Measurements from ENCODE around the gene LRRTM1.

The LRRTM1 gene

DNA sequence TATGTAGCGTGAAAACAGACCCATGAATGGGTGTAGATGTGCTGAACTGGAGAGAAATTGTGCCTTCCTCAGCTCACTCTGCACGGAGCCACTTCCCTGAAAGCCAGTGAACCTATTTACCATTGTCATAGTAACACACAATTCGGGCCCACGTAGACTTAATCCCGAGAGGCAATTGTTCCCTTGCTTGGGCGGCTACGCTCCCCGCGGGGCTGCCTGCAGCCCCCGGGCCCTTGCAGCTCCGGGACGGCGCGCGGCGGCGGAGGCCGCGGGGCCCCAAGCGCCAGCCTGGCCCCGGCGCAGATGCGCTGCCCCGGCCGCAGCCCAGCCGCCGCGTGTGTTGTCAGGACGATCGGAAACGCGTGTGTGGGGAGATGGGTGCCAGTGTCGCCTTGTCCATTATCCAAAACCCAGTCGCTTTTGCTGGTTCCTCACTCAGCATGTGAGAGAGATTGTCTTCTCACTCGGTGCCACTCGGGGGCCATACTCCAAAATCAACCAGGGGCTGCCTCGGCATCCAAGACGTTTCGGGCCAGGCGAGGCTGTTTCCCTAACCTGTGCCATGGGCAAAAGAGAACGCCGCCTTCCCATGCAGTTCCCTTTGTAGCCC is 17.9 kb upstream of the LRRTM1 start:
- Histone ChIP-seq H3K36me3 (ENCODE audit: insufficient read depth) (no peaks in the 10 kb centered on the region), H3K4me1 (ENCODE audit: low read depth, poor library complexity, severe bottlenecking) (no peaks in the 10 kb centered on the region), H3K4me3 (IDR thresholded peaks at IDR 0.05; ENCODE audit: insufficient read depth, low read depth, low read length) (no peak overlapping the region), H3K27me3 (ENCODE audit: insufficient read depth, low read depth) (no peaks in the 10 kb centered on the region), H2AFZ (ENCODE audit: low read depth) (no peak overlapping the region), H3K9ac (no peak overlapping the region), H3K4me2 (no peak overlapping the region), H3K27ac (no peak overlapping the region), H4K20me1 (ENCODE audit: insufficient read depth) (no peaks in the 10 kb centered on the region), H3K79me2 (ENCODE audit: insufficient read depth, low read depth) (no peaks in the 10 kb centered on the region)
- TF ChIP-seq, protein P1, sequence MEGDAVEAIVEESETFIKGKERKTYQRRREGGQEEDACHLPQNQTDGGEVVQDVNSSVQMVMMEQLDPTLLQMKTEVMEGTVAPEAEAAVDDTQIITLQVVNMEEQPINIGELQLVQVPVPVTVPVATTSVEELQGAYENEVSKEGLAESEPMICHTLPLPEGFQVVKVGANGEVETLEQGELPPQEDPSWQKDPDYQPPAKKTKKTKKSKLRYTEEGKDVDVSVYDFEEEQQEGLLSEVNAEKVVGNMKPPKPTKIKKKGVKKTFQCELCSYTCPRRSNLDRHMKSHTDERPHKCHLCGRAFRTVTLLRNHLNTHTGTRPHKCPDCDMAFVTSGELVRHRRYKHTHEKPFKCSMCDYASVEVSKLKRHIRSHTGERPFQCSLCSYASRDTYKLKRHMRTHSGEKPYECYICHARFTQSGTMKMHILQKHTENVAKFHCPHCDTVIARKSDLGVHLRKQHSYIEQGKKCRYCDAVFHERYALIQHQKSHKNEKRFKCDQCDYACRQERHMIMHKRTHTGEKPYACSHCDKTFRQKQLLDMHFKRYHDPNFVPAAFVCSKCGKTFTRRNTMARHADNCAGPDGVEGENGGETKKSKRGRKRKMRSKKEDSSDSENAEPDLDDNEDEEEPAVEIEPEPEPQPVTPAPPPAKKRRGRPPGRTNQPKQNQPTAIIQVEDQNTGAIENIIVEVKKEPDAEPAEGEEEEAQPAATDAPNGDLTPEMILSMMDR (conservative IDR thresholded peaks at IDR 0.05; ENCODE audit: low read depth, low read length) = no peak

DNA sequence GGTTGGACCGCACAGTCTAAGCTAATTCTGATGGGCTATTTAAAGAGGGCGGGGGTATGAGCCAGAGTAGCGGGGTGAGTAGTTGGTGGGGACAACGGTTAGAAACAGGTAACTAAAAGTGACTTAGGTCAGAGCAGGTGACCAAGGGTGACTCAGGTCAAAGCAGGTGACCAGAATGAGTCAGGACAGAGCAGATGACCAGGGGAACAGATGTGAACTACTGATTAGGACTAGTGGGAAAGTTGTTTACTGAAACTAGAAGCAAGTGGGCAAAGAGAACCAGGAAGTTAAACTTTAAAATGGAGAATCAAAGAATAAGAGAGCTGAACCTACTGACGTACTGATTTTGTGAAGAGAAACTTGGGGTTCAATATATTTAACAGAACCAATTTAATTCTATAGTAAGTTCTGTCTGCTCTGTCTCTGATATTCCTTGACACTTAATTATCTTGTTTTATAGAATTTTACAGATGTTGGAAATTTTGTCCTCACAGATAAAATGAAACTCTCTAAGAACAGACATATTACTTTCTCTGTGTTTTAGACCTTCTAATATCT is 7.8 kb upstream of the LRRTM1 start:
- H3K9ac ChIP-seq = no peak overlapping the region
- H3K4me2 ChIP-seq = no peak overlapping the region
- no peak overlapping the region for H3K4me3 ChIP-seq (IDR thresholded peaks at IDR 0.05; ENCODE audit: insufficient read depth, low read depth, low read length)
- no peaks in the 10 kb centered on the region for H4K20me1 ChIP-seq (ENCODE audit: insufficient read depth)
- H3K79me2 ChIP-seq (ENCODE audit: insufficient read depth, low read depth) = no peaks in the 10 kb centered on the region
- no peaks in the 10 kb centered on the region for H3K27me3 ChIP-seq (ENCODE audit: insufficient read depth, low read depth)
- no peak overlapping the region for H2AFZ ChIP-seq (ENCODE audit: low read depth)
- H3K27ac ChIP-seq = no peak overlapping the region
- H3K36me3 ChIP-seq (ENCODE audit: insufficient read depth) = no peaks in the 10 kb centered on the region
- TF ChIP-seq, protein P1 (conservative IDR thresholded peaks at IDR 0.05; ENCODE audit: low read depth, low read length) = no peak
- no peaks in the 10 kb centered on the region for H3K4me1 ChIP-seq (ENCODE audit: low read depth, poor library complexity, severe bottlenecking)

DNA sequence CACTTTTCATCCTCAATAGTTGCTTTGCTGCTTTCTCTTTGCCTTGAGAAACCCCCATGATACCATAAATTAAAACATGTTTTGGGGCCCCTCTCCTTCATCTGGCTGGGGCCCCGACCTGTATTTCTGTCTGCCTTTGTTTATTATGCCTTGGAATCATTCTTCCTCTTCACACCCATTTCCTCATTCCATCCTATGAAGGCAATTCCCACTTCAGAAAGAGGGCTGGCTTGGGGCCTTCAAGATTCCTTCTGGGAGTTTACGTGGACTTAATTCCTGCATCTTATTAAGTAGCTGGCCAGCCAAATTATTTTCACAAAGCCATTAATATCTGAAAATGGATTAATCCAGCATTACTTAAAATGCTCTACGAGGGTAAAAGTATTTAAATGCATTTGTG is 6.8 kb upstream of the LRRTM1 start:
- H3K27me3 ChIP-seq (ENCODE audit: insufficient read depth, low read depth) = no peaks in the 10 kb centered on the region
- H4K20me1 ChIP-seq (ENCODE audit: insufficient read depth) = no peaks in the 10 kb centered on the region
- TF ChIP-seq, protein P1 (conservative IDR thresholded peaks at IDR 0.05; ENCODE audit: low read depth, low read length) = no peak
- no peak overlapping the region for H3K4me2 ChIP-seq
- no peaks in the 10 kb centered on the region for H3K4me1 ChIP-seq (ENCODE audit: low read depth, poor library complexity, severe bottlenecking)
- no peak overlapping the region for H3K9ac ChIP-seq
- H3K79me2 ChIP-seq (ENCODE audit: insufficient read depth, low read depth) = no peaks in the 10 kb centered on the region
- no peaks in the 10 kb centered on the region for H3K36me3 ChIP-seq (ENCODE audit: insufficient read depth)
- H3K27ac ChIP-seq = no peak overlapping the region
- H2AFZ ChIP-seq (ENCODE audit: low read depth) = no peak overlapping the region
- no peak overlapping the region for H3K4me3 ChIP-seq (IDR thresholded peaks at IDR 0.05; ENCODE audit: insufficient read depth, low read depth, low read length)

DNA sequence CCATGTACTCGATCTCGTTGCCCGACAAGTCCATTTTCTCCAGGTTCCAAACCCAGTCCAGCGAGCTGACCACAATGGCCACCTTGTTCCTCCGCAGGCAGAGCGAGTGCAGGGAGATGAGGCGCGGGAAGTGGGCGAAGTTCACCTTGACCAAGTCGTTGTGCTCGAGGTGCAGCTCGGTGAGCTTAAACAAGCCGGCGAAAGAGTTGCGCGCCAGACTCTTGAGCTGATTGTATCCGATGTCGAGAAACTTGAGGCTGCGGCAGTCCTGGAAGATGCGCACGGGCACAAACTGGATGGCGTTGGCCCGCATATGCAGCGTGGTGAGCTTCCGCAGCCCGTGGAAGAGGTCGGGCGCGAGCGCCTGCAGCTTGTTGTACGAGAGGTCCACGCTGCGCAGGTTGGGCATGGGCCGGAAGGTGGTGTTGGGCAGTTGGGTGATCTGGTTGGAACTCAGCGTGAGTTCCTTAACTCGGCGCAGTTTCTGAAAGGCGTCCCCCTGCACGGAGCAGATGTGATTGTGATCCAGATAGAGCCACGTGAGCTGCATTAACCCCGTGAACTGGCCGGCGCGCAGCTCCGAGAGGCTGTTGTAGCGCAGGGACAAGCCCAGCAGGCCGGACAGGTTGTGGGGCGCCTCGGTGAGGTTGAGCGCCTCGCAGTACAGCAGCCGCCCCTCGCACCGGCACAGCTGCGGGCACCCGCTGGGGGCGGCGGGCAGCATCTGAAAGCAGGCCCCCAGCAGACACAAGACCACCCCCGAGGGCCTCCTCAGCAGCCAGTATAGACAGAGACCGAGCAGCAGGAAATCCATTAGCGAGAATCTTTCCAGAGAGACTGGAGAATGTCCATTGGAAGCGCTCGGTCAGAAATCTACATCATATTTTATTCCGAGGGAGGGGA is 1.3 kb downstream of the LRRTM1 start:
- no peak overlapping the region for H3K9ac ChIP-seq
- H2AFZ ChIP-seq (ENCODE audit: low read depth) = no peak overlapping the region
- no peak overlapping the region for H3K4me2 ChIP-seq
- no peaks in the 10 kb centered on the region for H4K20me1 ChIP-seq (ENCODE audit: insufficient read depth)
- H3K36me3 ChIP-seq (ENCODE audit: insufficient read depth) = no peaks in the 10 kb centered on the region
- H3K4me1 ChIP-seq (ENCODE audit: low read depth, poor library complexity, severe bottlenecking) = no peaks in the 10 kb centered on the region
- no peaks in the 10 kb centered on the region for H3K79me2 ChIP-seq (ENCODE audit: insufficient read depth, low read depth)
- H3K4me3 ChIP-seq (IDR thresholded peaks at IDR 0.05; ENCODE audit: insufficient read depth, low read depth, low read length) = no peak overlapping the region
- H3K27me3 ChIP-seq (ENCODE audit: insufficient read depth, low read depth) = no peaks in the 10 kb centered on the region
- TF ChIP-seq, protein P1 (conservative IDR thresholded peaks at IDR 0.05; ENCODE audit: low read depth, low read length) = no peak
- H3K27ac ChIP-seq = no peak overlapping the region
